ENCODE measurements around the gene PSMD9.

GRCh38 chr12:121949648-121950397, 61.2 kb downstream of the PSMD9 start:
- TF ChIP-seq CTCF (IDR thresholded peaks at IDR 0.05) (no peak), POLR2A (IDR thresholded peaks at IDR 0.05) (no peak), POLR2AphosphoS5 (IDR thresholded peaks at IDR 0.05) (no peak)

Data from transverse colon (tissue), 4 donors.